HL-60 (cell line): ENCODE data around the gene B4GALT2.

Experiments used
- DNase-seq, 2 experiments: peaks; one replicate each; pipeline ENCODE4 v3.0.0-alpha.2; 2010 to 2020; ENCODE audit warnings: low read depth in 1 of 2, low spot score in 1 of 2
- H3K27ac ChIP-seq: fragments of 250-450 bp; sonication (Bioruptor Pico); replicated peaks from 2 replicates; pipeline ENCODE4 v1.5.1; 2020; ENCODE audit warnings: mild to moderate bottlenecking, moderate library complexity
- H3K27me3 ChIP-seq: fragments of 250-450 bp; sonication (Bioruptor Pico); 2 replicates; pipeline ENCODE4 v1.5.1; 2021; ENCODE audit warnings: mild to moderate bottlenecking, moderate library complexity; ENCODE audit not compliant: insufficient read depth, poor library complexity, severe bottlenecking
- H3K4me3 ChIP-seq: replicated peaks from 2 replicates; pipeline ENCODE4 v1.5.1; 2011; ENCODE audit warnings: mild to moderate bottlenecking, control low read depth, low read length; ENCODE audit not compliant: insufficient read depth
- GABPA ChIP-seq: IDR thresholded peaks from 2 replicates; pipeline ENCODE4 v1.6.1; 2012; ENCODE audit warnings: low read depth
- POLR2AphosphoS5 ChIP-seq: IDR thresholded peaks from 2 replicates; pipeline ENCODE4 v1.6.1; 2012; ENCODE audit warnings: low read depth
- SPI1 ChIP-seq: IDR thresholded peaks from 2 replicates; pipeline ENCODE4 v1.6.1; 2012; ENCODE audit warnings: low read depth, mild to moderate bottlenecking, borderline replicate concordance
- long read RNA-seq: library from polyadenylated mRNA; unstranded; transcript quantifications from one replicate; pipeline ENCODE4 v2.0.0, GENCODE V29; 2020
- TF ChIP-seq, protein P1 (sequence below): IDR thresholded peaks from 2 replicates; pipeline ENCODE4 v1.6.1; 2012; ENCODE audit warnings: low read depth; ENCODE audit not compliant: insufficient replicate concordance
- TF ChIP-seq, protein P2 (sequence below): IDR thresholded peaks from one replicate; pipeline ENCODE4 v1.5.1; 2011; ENCODE audit warnings: low read length, control low read depth, inconsistent platforms; ENCODE audit not compliant: insufficient read depth

Gene B4GALT2
- long read RNA-seq, partial matches to known transcripts: 7 of 11 reads
- long read RNA-seq, other reads (novel, unspliced or antisense): 2 of 11 reads

GRCh38 chr1:43978551-43979260 lies at the start of gene B4GALT2:
TSS of gene B4GALT2 (plus strand) at chr1:43979210. CDS start at chr1:43981161, 1,951 bp downstream.
- DNase-seq: peak in 1 of 2 experiments; percentile 28
- H3K27ac ChIP-seq: peak within 1 kb of the TSS; percentile 54
- H3K4me3 ChIP-seq: peak within 1 kb of the TSS; percentile 75
- TF ChIP-seq, protein P1, sequence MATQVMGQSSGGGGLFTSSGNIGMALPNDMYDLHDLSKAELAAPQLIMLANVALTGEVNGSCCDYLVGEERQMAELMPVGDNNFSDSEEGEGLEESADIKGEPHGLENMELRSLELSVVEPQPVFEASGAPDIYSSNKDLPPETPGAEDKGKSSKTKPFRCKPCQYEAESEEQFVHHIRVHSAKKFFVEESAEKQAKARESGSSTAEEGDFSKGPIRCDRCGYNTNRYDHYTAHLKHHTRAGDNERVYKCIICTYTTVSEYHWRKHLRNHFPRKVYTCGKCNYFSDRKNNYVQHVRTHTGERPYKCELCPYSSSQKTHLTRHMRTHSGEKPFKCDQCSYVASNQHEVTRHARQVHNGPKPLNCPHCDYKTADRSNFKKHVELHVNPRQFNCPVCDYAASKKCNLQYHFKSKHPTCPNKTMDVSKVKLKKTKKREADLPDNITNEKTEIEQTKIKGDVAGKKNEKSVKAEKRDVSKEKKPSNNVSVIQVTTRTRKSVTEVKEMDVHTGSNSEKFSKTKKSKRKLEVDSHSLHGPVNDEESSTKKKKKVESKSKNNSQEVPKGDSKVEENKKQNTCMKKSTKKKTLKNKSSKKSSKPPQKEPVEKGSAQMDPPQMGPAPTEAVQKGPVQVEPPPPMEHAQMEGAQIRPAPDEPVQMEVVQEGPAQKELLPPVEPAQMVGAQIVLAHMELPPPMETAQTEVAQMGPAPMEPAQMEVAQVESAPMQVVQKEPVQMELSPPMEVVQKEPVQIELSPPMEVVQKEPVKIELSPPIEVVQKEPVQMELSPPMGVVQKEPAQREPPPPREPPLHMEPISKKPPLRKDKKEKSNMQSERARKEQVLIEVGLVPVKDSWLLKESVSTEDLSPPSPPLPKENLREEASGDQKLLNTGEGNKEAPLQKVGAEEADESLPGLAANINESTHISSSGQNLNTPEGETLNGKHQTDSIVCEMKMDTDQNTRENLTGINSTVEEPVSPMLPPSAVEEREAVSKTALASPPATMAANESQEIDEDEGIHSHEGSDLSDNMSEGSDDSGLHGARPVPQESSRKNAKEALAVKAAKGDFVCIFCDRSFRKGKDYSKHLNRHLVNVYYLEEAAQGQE: no peak
- no peak for TF ChIP-seq SPI1
- peak; percentile 34; the same call in 1 of the 2 replicates for TF ChIP-seq POLR2AphosphoS5
- TF ChIP-seq, protein P2, sequence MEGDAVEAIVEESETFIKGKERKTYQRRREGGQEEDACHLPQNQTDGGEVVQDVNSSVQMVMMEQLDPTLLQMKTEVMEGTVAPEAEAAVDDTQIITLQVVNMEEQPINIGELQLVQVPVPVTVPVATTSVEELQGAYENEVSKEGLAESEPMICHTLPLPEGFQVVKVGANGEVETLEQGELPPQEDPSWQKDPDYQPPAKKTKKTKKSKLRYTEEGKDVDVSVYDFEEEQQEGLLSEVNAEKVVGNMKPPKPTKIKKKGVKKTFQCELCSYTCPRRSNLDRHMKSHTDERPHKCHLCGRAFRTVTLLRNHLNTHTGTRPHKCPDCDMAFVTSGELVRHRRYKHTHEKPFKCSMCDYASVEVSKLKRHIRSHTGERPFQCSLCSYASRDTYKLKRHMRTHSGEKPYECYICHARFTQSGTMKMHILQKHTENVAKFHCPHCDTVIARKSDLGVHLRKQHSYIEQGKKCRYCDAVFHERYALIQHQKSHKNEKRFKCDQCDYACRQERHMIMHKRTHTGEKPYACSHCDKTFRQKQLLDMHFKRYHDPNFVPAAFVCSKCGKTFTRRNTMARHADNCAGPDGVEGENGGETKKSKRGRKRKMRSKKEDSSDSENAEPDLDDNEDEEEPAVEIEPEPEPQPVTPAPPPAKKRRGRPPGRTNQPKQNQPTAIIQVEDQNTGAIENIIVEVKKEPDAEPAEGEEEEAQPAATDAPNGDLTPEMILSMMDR: no peak
- no peaks in the 10 kb centered on the region for H3K27me3 ChIP-seq

DNA sequence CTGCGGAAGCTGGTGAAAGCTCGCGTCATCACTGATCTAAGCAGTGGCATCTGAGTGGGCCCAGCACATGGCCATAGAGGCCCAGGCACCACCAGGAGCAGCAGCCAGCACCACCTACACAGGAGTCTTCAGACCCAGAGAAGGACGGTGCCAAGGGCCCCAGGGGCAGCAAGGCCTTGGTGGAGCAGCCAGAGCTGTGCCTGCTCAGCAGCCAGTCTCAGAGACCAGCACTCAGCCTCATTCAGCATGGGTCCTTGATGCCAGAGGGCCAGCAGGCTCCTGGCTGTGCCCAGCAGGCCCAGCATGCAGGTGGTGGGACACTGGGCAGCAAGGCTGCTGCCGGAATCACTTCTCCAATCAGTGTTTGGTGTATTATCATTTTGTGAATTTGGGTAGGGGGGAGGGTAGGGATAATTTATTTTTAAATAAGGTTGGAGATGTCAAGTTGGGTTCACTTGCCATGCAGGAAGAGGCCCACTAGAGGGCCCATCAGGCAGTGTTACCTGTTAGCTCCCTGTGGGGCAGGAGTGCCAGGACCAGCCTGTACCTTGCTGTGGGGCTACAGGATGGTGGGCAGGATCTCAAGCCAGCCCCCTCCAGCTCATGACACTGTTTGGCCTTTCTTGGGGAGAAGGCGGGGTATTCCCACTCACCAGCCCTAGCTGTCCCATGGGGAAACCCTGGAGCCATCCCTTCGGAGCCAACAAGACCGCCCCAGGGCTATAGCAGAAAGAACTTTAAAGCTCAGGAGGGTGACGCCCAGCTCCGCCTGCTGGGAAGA lies 48.7 kb upstream of the B4GALT2 start:
- TF ChIP-seq POLR2AphosphoS5 (no peak), SPI1 (no peak), GABPA (no peak)
- TF ChIP-seq, protein P2: no peak
- TF ChIP-seq, protein P1: no peak
- H3K27ac ChIP-seq: 0 out of 2 replicates have a peak overlapping the region, but pooled peaks have one; percentile 4
- peak in 1 of 2 experiments; percentile 29 for DNase-seq

GRCh38 chr1:43930949-43931275 lies 48.1 kb upstream of the B4GALT2 start:
- no peak for TF ChIP-seq GABPA
- no peak for TF ChIP-seq POLR2AphosphoS5
- TF ChIP-seq SPI1: peak; percentile 43; the same call in 1 of the 2 replicates
- TF ChIP-seq, protein P2: no peak
- TF ChIP-seq, protein P1: no peak
- H3K27me3 ChIP-seq: no peaks in the 10 kb centered on the region
- 0 out of 2 replicates have a peak overlapping the region, but pooled peaks have one; percentile 4 for H3K27ac ChIP-seq
- no peak overlapping the region for H3K4me3 ChIP-seq
- DNase-seq: peak in 1 of 2 experiments; percentile 69

More for the DNA sequence above, 48.7 kb upstream of the B4GALT2 start:
- Histone ChIP-seq H3K4me3 (no peak overlapping the region), H3K27me3 (no peaks in the 10 kb centered on the region)
